Measurements from ENCODE around the gene CLDN19. TPM values are rescaled to one million over a fixed set of nuclear protein-coding genes. Genes with fewer than 3 reads are reported as not detected.

The CLDN19 gene
- total and polyA plus RNA-seq, 7 donors, result 0.03 to 0.34 (median 0.14) TPM; not detected in 4

GRCh38 chr1:42742617-42743316 is 2.7 kb upstream of the CLDN19 start:
- intact Hi-C loops (cut with DNase I), result loop anchor here in 1 of 2 donors (10.0 kb wide), 1 partner anchor 588 kb away; the partner anchor contains the start of gene GUCA2B
- no peaks in the 10 kb centered on the region for H3K9me3 ChIP-seq
- H3K27me3 ChIP-seq (ENCODE audit: insufficient read depth in 3 of 3, low read length in 2 of 3), result no peaks in the 10 kb centered on the region
- H3K36me3 ChIP-seq (ENCODE audit: insufficient read depth in 1 of 2, low read depth in 1 of 2), result peaks cover 0 to 19% of the 10 kb centered on the region in 2 donors
- no peak overlapping the region for H3K27ac ChIP-seq
- H3K4me1 ChIP-seq, result no peaks in the 10 kb centered on the region
- 83 to 85% (median 85%) methylated on average over 9 of the region's 9 CpGs for WGBS, 3 donors
- ATAC-seq, result no peak
- DNase-seq, result peak in 1 of 2 donors; percentile 22
- no peak overlapping the region for H3K4me3 ChIP-seq
- no peak for TF ChIP-seq CTCF (IDR thresholded peaks at IDR 0.05)

GRCh38 chr1:42742141-42742540 is 2.1 kb upstream of the CLDN19 start:
- Histone ChIP-seq H3K27ac (no peak overlapping the region), H3K4me3 (no peak overlapping the region), H3K9me3 (no peaks in the 10 kb centered on the region), H3K4me1 (no peaks in the 10 kb centered on the region), H3K36me3 (ENCODE audit: insufficient read depth in 1 of 2, low read depth in 1 of 2) (peaks cover 0 to 13% of the 10 kb centered on the region in 2 donors), H3K27me3 (ENCODE audit: insufficient read depth in 3 of 3, low read length in 2 of 3) (no peaks in the 10 kb centered on the region)
- peak in 1 of 2 donors; percentile 13 for DNase-seq
- ATAC-seq, result no peak
- intact Hi-C loops (cut with DNase I), result loop anchor here in 1 of 2 donors (10.0 kb wide), 1 partner anchor 587 kb away; the partner anchor contains the start of gene GUCA2B
- no peak for TF ChIP-seq CTCF (IDR thresholded peaks at IDR 0.05)
- WGBS, 3 donors, result 90 to 93% (median 92%) methylated on average over 8 of the region's 8 CpGs

- intact Hi-C loops (cut with DNase I), result loop anchor here in 1 of 2 donors (10.0 kb wide), 1 partner anchor 587 kb away; the partner anchor contains the start of gene GUCA2B
- DNase-seq, result no peak
Observed at GRCh38 chr1:42741706-42742105, 1.7 kb upstream of the CLDN19 start.

GRCh38 chr1:42740851-42741580 is 980 bp upstream of the CLDN19 start:
- Histone ChIP-seq H3K4me1 (no peaks in the 10 kb centered on the region), H3K36me3 (ENCODE audit: insufficient read depth in 1 of 2, low read depth in 1 of 2) (peaks cover 0 to 4% of the 10 kb centered on the region in 2 donors), H3K27ac (no peak overlapping the region), H3K27me3 (ENCODE audit: insufficient read depth in 3 of 3, low read length in 2 of 3) (no peaks in the 10 kb centered on the region), H3K4me3 (no peak overlapping the region), H3K9me3 (no peaks in the 10 kb centered on the region)
- ATAC-seq, result no peak
- WGBS, 3 donors, result 71 to 76% (median 72%) methylated on average over 18 to 19 of the region's 19 CpGs
- DNase-seq, result no peak
- TF ChIP-seq CTCF (IDR thresholded peaks at IDR 0.05), result no peak
- intact Hi-C loops (cut with DNase I), result loop anchor here in 1 of 2 donors (10.0 kb wide), 1 partner anchor 586 kb away; the partner anchor contains the start of gene GUCA2B

More at GRCh38 chr1:42741706-42742105, 1.7 kb upstream of the CLDN19 start:
- H3K4me3 ChIP-seq, result no peak overlapping the region
- peaks cover 0 to 11% of the 10 kb centered on the region in 2 donors for H3K36me3 ChIP-seq (ENCODE audit: insufficient read depth in 1 of 2, low read depth in 1 of 2)
- no peak for ATAC-seq
- H3K4me1 ChIP-seq, result no peaks in the 10 kb centered on the region
- no peak for TF ChIP-seq CTCF (IDR thresholded peaks at IDR 0.05)
- H3K27ac ChIP-seq, result no peak overlapping the region
- no peaks in the 10 kb centered on the region for H3K9me3 ChIP-seq
- WGBS, 3 donors, result 80 to 90% (median 86%) methylated on average over 4 of the region's 4 CpGs
- no peaks in the 10 kb centered on the region for H3K27me3 ChIP-seq (ENCODE audit: insufficient read depth in 3 of 3, low read length in 2 of 3)
